NCI-H748 (cell line): Measurements from ENCODE around the gene METTL9.
"Not testable (repeated sequence)": the region's sequence is repeated elsewhere in the genome, so short reads cannot be mapped to it uniquely, and the experiment has no call there.

Experiments used
- DNase-seq: peaks from one replicate; lab custom pipeline; 2025; ENCODE audit not compliant: unreplicated experiment; lab: John Stamatoyannopoulos, UW

METTL9 gene

GRCh38 chr16:21634216-21634615 lies 34.8 kb downstream of the METTL9 start:
- no peak for DNase-seq

GRCh38 chr16:21635694-21636093 lies 36.3 kb downstream of the METTL9 start:
- DNase-seq, result not testable (repeated sequence)

- DNase-seq, result no peak
Observed at GRCh38 chr16:21637032-21637968, 37.9 kb downstream of the METTL9 start.

GRCh38 chr16:21638573-21638975 lies 39.2 kb downstream of the METTL9 start:
- DNase-seq, result no peak

GRCh38 chr16:21639493-21639892 lies 40.1 kb downstream of the METTL9 start:
- no peak for DNase-seq

- DNase-seq, result no peak
Observed at GRCh38 chr16:21641916-21642315, 42.5 kb downstream of the METTL9 start.

- DNase-seq, result no peak
Observed at GRCh38 chr16:21642861-21643260, 43.5 kb downstream of the METTL9 start.

GRCh38 chr16:21643785-21644184 lies 44.4 kb downstream of the METTL9 start:
- DNase-seq, result no peak

- DNase-seq, result no peak
Observed at GRCh38 chr16:21644674-21645073, 45.3 kb downstream of the METTL9 start.

GRCh38 chr16:21645261-21645721 lies 45.9 kb downstream of the METTL9 start:
- no peak for DNase-seq

GRCh38 chr16:21646091-21646490 lies 46.7 kb downstream of the METTL9 start:
- DNase-seq, result no peak

GRCh38 chr16:21646721-21647561 lies 47.6 kb downstream of the METTL9 start:
- DNase-seq, result no peak

GRCh38 chr16:21647562-21648164 lies 48.3 kb downstream of the METTL9 start:
- no peak for DNase-seq

GRCh38 chr16:21649826-21650406 lies 50.5 kb downstream of the METTL9 start:
- DNase-seq, result not testable (repeated sequence)

- DNase-seq, result no peak
Observed at GRCh38 chr16:21650521-21650920, 51.1 kb downstream of the METTL9 start.

- no peak for DNase-seq
Observed at GRCh38 chr16:21651515-21651914, 52.1 kb downstream of the METTL9 start.

- no peak for DNase-seq
Observed at GRCh38 chr16:21652453-21652852, 53.1 kb downstream of the METTL9 start, which contains the start of gene IGSF6. TSS of gene IGSF6 (minus strand) at chr16:21652608. CDS start at chr16:21652598, 10 bp downstream.

GRCh38 chr16:21653571-21653970 lies 54.2 kb downstream of the METTL9 start:
- no peak for DNase-seq

- DNase-seq, result no peak
Observed at GRCh38 chr16:21654466-21654865, 55.1 kb downstream of the METTL9 start.

GRCh38 chr16:21654881-21655280 lies 55.5 kb downstream of the METTL9 start:
- DNase-seq, result no peak
